HepG2 (cell line): Measurements from ENCODE around the gene DUSP16. TPM values are rescaled to one million over a fixed set of nuclear protein-coding genes. Genes with fewer than 3 reads are reported as not detected.
A peak's percentile ranks its signal among the peaks of the same experiment; 100 is the strongest.

Experiments
- BCL6 ChIP-seq: IDR thresholded peaks from 2 replicates; pipeline ENCODE4 v1.6.1; 2016; ENCODE audit warnings: missing genetic modification reagents, missing compliant biosample characterization
- BCLAF1 ChIP-seq: fragments of 450-650 bp; IDR thresholded peaks from 2 replicates; pipeline ENCODE4 v1.6.1; 2017; ENCODE audit warnings: mild to moderate bottlenecking
- CBFB ChIP-seq: sonication (generic); formaldehyde crosslinking; IDR thresholded peaks from 2 replicates; pipeline ENCODE4 v1.4.0; 2020; ENCODE audit warnings: missing genetic modification reagents
- CEBPB ChIP-seq: IDR thresholded peaks from 2 replicates; pipeline ENCODE4 v1.6.1; 2011; ENCODE audit warnings: low read depth, low read length, improper control_type of control experiment, borderline replicate concordance
- GMEB1 ChIP-seq: sonication (generic); formaldehyde crosslinking; IDR thresholded peaks from 2 replicates; pipeline ENCODE4 v1.5.1; 2020; ENCODE audit warnings: missing genetic modification reagents, mild to moderate bottlenecking, borderline replicate concordance
- HCFC1 ChIP-seq: fragments of 150-350 bp; IDR thresholded peaks from 2 replicates; pipeline ENCODE4 v1.6.1; 2014; ENCODE audit warnings: low read depth, low read length
- HNRNPK ChIP-seq: fragments of 200-400 bp; formaldehyde crosslinking; IDR thresholded peaks from 2 replicates; pipeline ENCODE4 v1.6.1; 2018; ENCODE audit warnings: low read length, low read depth, moderate library complexity, mild to moderate bottlenecking; ENCODE audit not compliant: poor library complexity, severe bottlenecking
- MBNL3 ChIP-seq: fragments of 250-450 bp; sonication (Bioruptor Pico); conservative IDR thresholded peaks from 2 replicates; pipeline ENCODE4 v1.8.0; 2022; ENCODE audit warnings: mild to moderate bottlenecking, inconsistent platforms
- ONECUT2 ChIP-seq: sonication (generic); formaldehyde crosslinking; IDR thresholded peaks from 2 replicates; pipeline ENCODE4 v1.4.0; 2020; ENCODE audit warnings: missing genetic modification reagents
- POLR2A ChIP-seq, 2 experiments: IDR thresholded peaks; 2 replicates each; pipeline ENCODE4 v1.6.1; 2011; ENCODE audit warnings: low read depth in 2 of 2, low read length in 2 of 2, mild to moderate bottlenecking in 1 of 2, moderate library complexity in 1 of 2; ENCODE audit not compliant: insufficient read depth in 1 of 2
- PRDM4 ChIP-seq: sonication (generic); formaldehyde crosslinking; IDR thresholded peaks from 2 replicates; pipeline ENCODE4 v1.9.0; 2021; ENCODE audit warnings: missing genetic modification reagents, borderline replicate concordance
- SMYD3 ChIP-seq: sonication (generic); formaldehyde crosslinking; IDR thresholded peaks from 2 replicates; pipeline ENCODE4 v1.8.1; 2023; ENCODE audit warnings: mild to moderate bottlenecking, missing genetic modification reagents
- SP4 ChIP-seq: sonication (generic); formaldehyde crosslinking; IDR thresholded peaks from 2 replicates; pipeline ENCODE4 v1.8.1; 2023; ENCODE audit warnings: mild to moderate bottlenecking, missing genetic modification reagents
- THRA ChIP-seq: sonication (generic); formaldehyde crosslinking; IDR thresholded peaks from 2 replicates; pipeline ENCODE4 v1.4.0; 2020; ENCODE audit warnings: missing genetic modification reagents, borderline replicate concordance
- ZMYM3 ChIP-seq: sonication (generic); formaldehyde crosslinking; IDR thresholded peaks from 2 replicates; pipeline ENCODE4 v1.5.1; 2020; ENCODE audit warnings: mild to moderate bottlenecking, missing genetic modification reagents
- ZNF292 ChIP-seq: sonication (generic); formaldehyde crosslinking; IDR thresholded peaks from 2 replicates; pipeline ENCODE4 v1.8.1; 2022; ENCODE audit warnings: mild to moderate bottlenecking, low read depth, missing genetic modification reagents, borderline replicate concordance
- ZNF503 ChIP-seq: sonication (generic); formaldehyde crosslinking; IDR thresholded peaks from 2 replicates; pipeline ENCODE4 v1.4.0; 2020; ENCODE audit warnings: missing genetic modification reagents
- ZNF607 ChIP-seq: sonication (generic); formaldehyde crosslinking; IDR thresholded peaks from 2 replicates; pipeline ENCODE4 v1.5.1; 2020; ENCODE audit warnings: missing genetic modification reagents, mild to moderate bottlenecking, borderline replicate concordance
- ZNF766 ChIP-seq: sonication (generic); formaldehyde crosslinking; IDR thresholded peaks from 2 replicates; pipeline ENCODE4 v1.5.0; 2020; ENCODE audit warnings: missing genetic modification reagents, borderline replicate concordance
- polyA plus RNA-seq, 8 experiments: library from polyadenylated mRNA; depleted of rRNA in 3 of 8; stranded (reverse) in 7 of 8; unstranded in 1 of 8; fragments of >200 nt; fragmentation: Illumina TruSeq in 4 of 8; extraction: Trizol in 4 of 8; gene quantifications; 2 replicates each; pipeline versions ENCODE4 v1.2.1 to v1.2.3, GENCODE V29; 2011 to 2016; ENCODE audit warnings: low read depth in 4 of 8, missing spikeins in 1 of 8, mixed read lengths in 1 of 8; ENCODE audit not compliant: insufficient read depth in 1 of 8
- total RNA-seq, 5 experiments: library from RNA; depleted of rRNA; stranded (reverse); fragments of >200 nt; fragmentation: Illumina TruSeq; extraction: Trizol; gene quantifications; 2 replicates each; pipeline ENCODE4 v1.2.3, GENCODE V29; 2016; ENCODE audit warnings: low read depth in 1 of 5

Gene DUSP16
- total and polyA plus RNA-seq, 2 of the 13 experiments (the other 11 are each of a cell fraction or from before 2014, with no cell fraction given) = 45.7 to 46.6 TPM

GRCh38 chr12:12450043-12450471 lies 112.6 kb downstream of the DUSP16 start (continued):
- no peak for TF ChIP-seq MBNL3 (CRISPR knock-in tag)
- no peak for TF ChIP-seq ZNF503
- no peak for TF ChIP-seq CBFB (CRISPR knock-in tag)
- 0 out of 4 replicates have a peak, but pooled peaks of 1 of the 2 experiments have one; percentile 21 for TF ChIP-seq POLR2A (IDR thresholded peaks at IDR 0.05; ENCODE audit: insufficient read depth in 1 of 2, low read depth in 2 of 2, low read length in 2 of 2)
- no peak for TF ChIP-seq ZNF292 (CRISPR knock-in tag)
- TF ChIP-seq CEBPB = peak; percentile 57; the same call in 1 of the 2 replicates
- peak; percentile 92 for TF ChIP-seq ZMYM3 (CRISPR knock-in tag)
- no peak for TF ChIP-seq ZNF766 (CRISPR knock-in tag)
- peak; percentile 19; the same call in 1 of the 2 replicates for TF ChIP-seq BCL6 (CRISPR knock-in tag)
- TF ChIP-seq ONECUT2 (CRISPR knock-in tag) = no peak
- TF ChIP-seq SP4 (CRISPR knock-in tag) = 0 out of 2 replicates have a peak, but pooled peaks have one; percentile 2
- TF ChIP-seq HNRNPK = no peak
- TF ChIP-seq PRDM4 = no peak
- TF ChIP-seq GMEB1 (CRISPR knock-in tag) = 0 out of 2 replicates have a peak, but pooled peaks have one; percentile 2
- TF ChIP-seq BCLAF1 = no peak
- no peak for TF ChIP-seq SMYD3 (CRISPR knock-in tag)
- peak; percentile 73; the same call in 1 of the 2 replicates for TF ChIP-seq THRA (CRISPR knock-in tag)
- TF ChIP-seq HCFC1 = no peak
- TF ChIP-seq ZNF607 = no peak
- TF ChIP-seq, all 625 proteins: peak for 35
